T47D (cell line): Measurements from ENCODE around the gene CSNK2B.

Experiments used
- DNase-seq, 2 experiments: peaks; one replicate each; pipeline versions ENCODE4 v3.0.0 to v3.0.0-alpha.2; 2011 to 2012; ENCODE audit warnings: low read depth in 1 of 2, low spot score in 1 of 2
- JUND ChIP-seq: IDR thresholded peaks from 2 replicates; pipeline ENCODE4 v1.6.1; 2012; ENCODE audit warnings: low read depth
- in situ Hi-C: cut with HindIII; loops from 2 replicates; pipeline ENCODE4 v1.10.0; 2016; ENCODE audit warnings: low sequenced_read_pairs, low pct_unique_long_range_greater_than_20kb

The CSNK2B gene

DNA sequence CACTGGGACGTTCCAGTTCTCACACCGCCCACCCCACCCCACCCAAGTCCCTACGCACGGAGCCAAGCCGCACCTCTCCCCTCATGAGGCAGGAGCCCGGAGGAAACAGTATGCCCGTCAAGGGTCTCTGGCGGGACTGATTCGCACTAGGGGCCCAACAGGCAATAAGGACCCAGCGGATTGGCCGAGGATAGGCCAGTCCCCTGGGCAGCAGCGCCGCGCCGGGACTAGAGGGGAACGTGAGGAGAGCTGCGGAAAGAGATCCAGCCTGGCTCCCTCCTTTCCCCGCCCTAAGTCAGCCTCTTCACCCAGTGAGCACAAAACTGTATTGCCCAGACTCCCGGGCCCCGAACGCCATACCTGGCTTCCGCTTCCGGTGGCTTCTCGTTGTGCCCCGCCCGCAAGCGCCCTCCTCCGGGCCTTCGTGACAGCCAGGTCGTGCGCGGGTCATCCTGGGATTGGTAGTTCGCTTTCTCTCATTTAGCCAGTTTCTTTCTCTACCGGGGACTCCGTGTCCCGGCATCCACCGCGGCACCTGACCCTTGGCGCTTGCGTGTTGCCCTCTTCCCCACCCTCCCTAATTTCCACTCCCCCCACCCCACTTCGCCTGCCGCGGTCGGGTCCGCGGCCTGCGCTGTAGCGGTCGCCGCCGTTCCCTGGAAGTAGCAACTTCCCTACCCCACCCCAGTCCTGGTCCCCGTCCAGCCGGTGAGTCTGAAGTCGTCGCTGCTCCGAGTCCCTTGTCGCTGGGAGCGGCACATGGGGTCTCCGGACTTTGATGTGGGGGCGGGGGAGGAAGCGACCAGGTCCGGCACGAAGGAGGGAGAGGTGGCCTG is at the start of gene CSNK2B:
TSS of gene CSNK2B (plus strand) at position 580 of the 836 bp plus-strand sequence. CDS start 752 bp downstream, outside the sequence.
- no peak for TF ChIP-seq JUND
- DNase-seq, result peak; percentile 96 to 99
- in situ Hi-C loops, result no loop called here

GRCh38 chr6:31617010-31617409 is 48.9 kb upstream of the CSNK2B start:
- no peak for DNase-seq
- in situ Hi-C loops, result no loop called here
- no peak for TF ChIP-seq JUND

GRCh38 chr6:31619805-31620585 is 45.9 kb upstream of the CSNK2B start:
- in situ Hi-C loops, result no loop called here
- TF ChIP-seq JUND, result no peak
- DNase-seq, result peak; percentile 93 to 100

- DNase-seq, result peak in 1 of 2 experiments; percentile 52
- in situ Hi-C loops, result no loop called here
- TF ChIP-seq JUND, result no peak
Observed at GRCh38 chr6:31620586-31621319, 45.1 kb upstream of the CSNK2B start, which contains the start of gene PRRC2A. Gene PRRC2A (plus strand): TSS chr6:31620715. CDS start chr6:31622790, 2,075 bp downstream.

DNA sequence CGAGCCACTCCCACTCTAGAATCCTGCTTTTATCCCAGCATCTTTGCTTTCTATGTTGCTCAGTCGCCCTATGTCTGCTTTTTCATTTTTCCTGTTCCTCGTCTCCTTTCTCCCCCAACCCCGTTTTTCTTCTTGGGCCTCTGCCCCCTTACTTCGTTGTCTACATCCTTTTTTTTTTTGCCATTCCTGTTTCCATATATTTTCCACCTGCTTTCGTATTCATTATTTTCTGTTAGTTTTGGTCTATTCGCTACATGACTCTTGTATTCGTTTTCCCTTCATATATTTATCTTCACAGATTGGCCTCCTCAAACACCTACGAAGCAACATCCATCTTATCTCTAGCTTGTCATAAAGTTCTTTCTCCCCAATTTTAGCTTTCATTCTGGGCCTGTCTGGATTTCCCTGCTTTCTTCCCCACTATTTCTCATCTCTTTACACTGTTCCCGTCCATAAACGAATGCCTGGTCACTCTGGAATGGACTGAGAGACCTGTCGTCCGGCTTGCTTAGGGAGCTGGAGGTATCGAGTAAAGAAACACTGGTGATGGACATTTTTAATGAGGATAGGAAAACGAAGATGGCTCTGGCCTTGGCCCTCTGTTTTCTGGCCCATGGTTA is 44.5 kb upstream of the CSNK2B start:
- in situ Hi-C loops, result no loop called here
- no peak for DNase-seq
- TF ChIP-seq JUND, result no peak

GRCh38 chr6:31621991-31622390 is 43.9 kb upstream of the CSNK2B start:
- in situ Hi-C loops, result no loop called here
- TF ChIP-seq JUND, result no peak
- peak; percentile 66 to 81 for DNase-seq

GRCh38 chr6:31622684-31623091 is 43.2 kb upstream of the CSNK2B start:
- in situ Hi-C loops, result no loop called here
- no peak for TF ChIP-seq JUND
- DNase-seq, result peak; percentile 58 to 90

- in situ Hi-C loops, result no loop called here
- TF ChIP-seq JUND, result no peak
- no peak for DNase-seq
Observed at GRCh38 chr6:31624070-31624469, 41.8 kb upstream of the CSNK2B start.

DNA sequence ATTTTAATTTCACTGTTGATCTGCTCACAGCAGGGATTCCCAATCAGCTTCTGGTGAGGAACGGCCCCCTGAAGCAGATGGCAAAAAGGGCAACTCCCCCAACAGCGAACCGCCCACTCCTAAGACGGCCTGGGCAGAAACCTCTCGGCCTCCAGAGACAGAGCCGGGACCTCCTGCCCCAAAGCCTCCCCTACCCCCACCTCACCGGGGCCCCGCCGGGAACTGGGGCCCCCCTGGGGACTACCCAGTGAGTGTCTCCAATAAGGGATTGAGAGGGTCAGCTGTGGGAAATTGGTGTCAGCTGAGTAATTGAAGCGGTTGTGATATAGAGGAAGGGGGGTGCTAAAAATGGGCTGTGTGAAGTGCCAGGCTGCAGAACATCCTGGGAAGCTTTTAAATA is 38.9 kb upstream of the CSNK2B start:
- DNase-seq, result no peak
- in situ Hi-C loops, result no loop called here
- no peak for TF ChIP-seq JUND

- no peak for TF ChIP-seq JUND
- in situ Hi-C loops, result no loop called here
- no peak for DNase-seq
Observed at GRCh38 chr6:31627690-31628287, 38.1 kb upstream of the CSNK2B start.

DNA sequence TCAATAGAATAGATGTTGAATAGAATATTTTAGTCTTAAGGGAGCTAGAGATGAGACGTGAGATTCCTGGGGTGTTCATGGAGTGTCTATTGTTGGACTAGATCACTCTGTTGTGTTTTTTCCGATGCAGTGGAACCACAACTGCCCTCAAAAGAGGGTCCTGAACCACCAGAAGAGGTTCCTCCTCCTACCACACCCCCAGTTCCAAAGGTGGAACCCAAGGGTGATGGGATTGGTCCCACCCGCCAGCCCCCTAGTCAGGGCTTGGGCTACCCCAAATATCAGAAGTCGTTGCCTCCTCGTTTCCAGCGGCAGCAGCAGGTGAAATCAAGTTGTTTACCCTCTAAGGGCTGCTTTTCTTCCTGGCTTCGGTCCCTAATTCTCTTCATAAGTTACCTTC is 36.9 kb upstream of the CSNK2B start:
- DNase-seq, result no peak
- no peak for TF ChIP-seq JUND
- in situ Hi-C loops, result no loop called here
